ENCODE results near the gene JAK1. TPM values are rescaled to one million over a fixed set of nuclear protein-coding genes. Genes with fewer than 3 reads are reported as not detected.
"Not testable (repeated sequence)": the region's sequence is repeated elsewhere in the genome, so short reads cannot be mapped to it uniquely, and the experiment has no call there.

The JAK1 gene
- total RNA-seq, 1 donor from 2014 or later: 27.7 TPM

GRCh38 chr1:64822621-64823020, 143.7 kb downstream of the JAK1 start:
- Mint-ChIP-seq H3K4me3 (no peak overlapping the region), H3K36me3 (ENCODE audit: low read depth) (peaks cover 17% of the 10 kb centered on the region), H3K9me3 (peaks cover 2% of the 10 kb centered on the region), H3K4me1 (peaks cover 6% of the 10 kb centered on the region), H3K27ac (ENCODE audit: unreplicated experiment) (no peak overlapping the region), H3K27me3 (ENCODE audit: low read depth) (no peaks in the 10 kb centered on the region)
- DNase-seq (ENCODE audit: low read depth, low spot score): no peak
- no peak for TF ChIP-seq CTCF (conservative IDR thresholded peaks at IDR 0.05)

- not testable (repeated sequence) for H3K4me3 Mint-ChIP-seq; H3K27ac Mint-ChIP-seq (ENCODE audit: unreplicated experiment); H3K4me1 Mint-ChIP-seq; H3K9me3 Mint-ChIP-seq; H3K27me3 Mint-ChIP-seq (ENCODE audit: low read depth); DNase-seq (ENCODE audit: low read depth, low spot score)
- peaks cover 32% of the 10 kb centered on the region for H3K36me3 Mint-ChIP-seq (ENCODE audit: low read depth)
Measured at GRCh38 chr1:64820572-64820971, 145.8 kb downstream of the JAK1 start.

GRCh38 chr1:64817364-64817763, 149.0 kb downstream of the JAK1 start:
- H3K36me3 Mint-ChIP-seq (ENCODE audit: low read depth): peaks cover 34% of the 10 kb centered on the region
- not testable (repeated sequence) for H3K27ac Mint-ChIP-seq (ENCODE audit: unreplicated experiment); H3K4me3 Mint-ChIP-seq

GRCh38 chr1:64814427-64814826, 151.9 kb downstream of the JAK1 start:
- no peaks in the 10 kb centered on the region for H3K27me3 Mint-ChIP-seq (ENCODE audit: low read depth)
- H3K27ac Mint-ChIP-seq (ENCODE audit: unreplicated experiment): no peak overlapping the region
- no peak overlapping the region for H3K4me3 Mint-ChIP-seq
- no peaks in the 10 kb centered on the region for H3K4me1 Mint-ChIP-seq
- H3K9me3 Mint-ChIP-seq: peaks cover 4% of the 10 kb centered on the region
- DNase-seq (ENCODE audit: low read depth, low spot score): no peak
- H3K36me3 Mint-ChIP-seq (ENCODE audit: low read depth): peaks cover 31% of the 10 kb centered on the region
- TF ChIP-seq CTCF (conservative IDR thresholded peaks at IDR 0.05): no peak

More at GRCh38 chr1:64817364-64817763, 149.0 kb downstream of the JAK1 start:
- not testable (repeated sequence) for H3K9me3 Mint-ChIP-seq; DNase-seq (ENCODE audit: low read depth, low spot score); H3K4me1 Mint-ChIP-seq; H3K27me3 Mint-ChIP-seq (ENCODE audit: low read depth)

- no peaks in the 10 kb centered on the region for H3K9me3 Mint-ChIP-seq
- no peak for DNase-seq (ENCODE audit: low read depth, low spot score)
- H3K4me3 Mint-ChIP-seq: no peak overlapping the region
- H3K36me3 Mint-ChIP-seq (ENCODE audit: low read depth): peaks cover 10% of the 10 kb centered on the region
- no peak overlapping the region for H3K27ac Mint-ChIP-seq (ENCODE audit: unreplicated experiment)
- TF ChIP-seq CTCF (conservative IDR thresholded peaks at IDR 0.05): no peak
- no peaks in the 10 kb centered on the region for H3K27me3 Mint-ChIP-seq (ENCODE audit: low read depth)
- no peaks in the 10 kb centered on the region for H3K4me1 Mint-ChIP-seq
Measured at GRCh38 chr1:64811131-64811530, 155.2 kb downstream of the JAK1 start.

GRCh38 chr1:64810001-64810400, 156.3 kb downstream of the JAK1 start:
- no peak overlapping the region for H3K4me3 Mint-ChIP-seq
- no peaks in the 10 kb centered on the region for H3K9me3 Mint-ChIP-seq
- peaks cover 6% of the 10 kb centered on the region for H3K36me3 Mint-ChIP-seq (ENCODE audit: low read depth)
- H3K4me1 Mint-ChIP-seq: no peaks in the 10 kb centered on the region
- H3K27ac Mint-ChIP-seq (ENCODE audit: unreplicated experiment): no peak overlapping the region
- no peak for DNase-seq (ENCODE audit: low read depth, low spot score)
- TF ChIP-seq CTCF (conservative IDR thresholded peaks at IDR 0.05): no peak
- H3K27me3 Mint-ChIP-seq (ENCODE audit: low read depth): no peaks in the 10 kb centered on the region

- Mint-ChIP-seq H3K4me3 (no peak overlapping the region), H3K4me1 (no peaks in the 10 kb centered on the region), H3K9me3 (no peaks in the 10 kb centered on the region), H3K27ac (ENCODE audit: unreplicated experiment) (no peak overlapping the region), H3K27me3 (ENCODE audit: low read depth) (no peaks in the 10 kb centered on the region), H3K36me3 (ENCODE audit: low read depth) (peaks cover 6% of the 10 kb centered on the region)
- TF ChIP-seq CTCF (conservative IDR thresholded peaks at IDR 0.05): no peak
- DNase-seq (ENCODE audit: low read depth, low spot score): no peak
Measured at GRCh38 chr1:64809309-64809708, 157.0 kb downstream of the JAK1 start.
